ENCODE measurements around the gene PHGDH. TPM values are rescaled to one million over a fixed set of nuclear protein-coding genes. Genes with fewer than 3 reads are reported as not detected.

Gene PHGDH
- total and polyA plus RNA-seq, 8 donors, result 2.3 to 45.8 (median 25.6) TPM

- 50 to 68% (median 60%) methylated on average over 4 of the region's 4 CpGs for WGBS, 5 donors
- intact Hi-C loops (cut with DNase I; ENCODE audit: low total_unique reads), result no loop called here
- no peaks in the 10 kb centered on the region for H3K9me3 ChIP-seq
- peaks cover 0 to 78% (median 6%) of the 10 kb centered on the region in 4 donors for H3K36me3 ChIP-seq
- H3K4me1 ChIP-seq, result peaks cover 0 to 8% (median 0%) of the 10 kb centered on the region in 4 donors
- TF ChIP-seq POLR2AphosphoS5 (IDR thresholded peaks at IDR 0.05) (no peak), EP300 (IDR thresholded peaks at IDR 0.05) (no peak), CTCF (IDR thresholded peaks at IDR 0.05) (no peak), POLR2A (IDR thresholded peaks at IDR 0.05) (no peak)
- DNase-seq, result no peak
- peaks cover 0 to 3% (median 0%) of the 10 kb centered on the region in 3 donors for H3K27me3 ChIP-seq
- no peak overlapping the region for H3K27ac ChIP-seq
- no peak overlapping the region for H3K4me3 ChIP-seq
Measured at GRCh38 chr1:119752592-119752991, 40.9 kb downstream of the PHGDH start.

GRCh38 chr1:119758584-119758983 lies 46.9 kb downstream of the PHGDH start:
- Histone ChIP-seq H3K27ac (no peak overlapping the region), H3K9me3 (no peaks in the 10 kb centered on the region), H3K36me3 (peaks cover 0 to 70% (median 8%) of the 10 kb centered on the region in 4 donors), H3K27me3 (peaks cover 0 to 3% (median 0%) of the 10 kb centered on the region in 3 donors), H3K4me3 (no peak overlapping the region), H3K4me1 (peaks cover 0 to under 1% (median 0%) of the 10 kb centered on the region in 4 donors)
- 48 to 68% (median 57%) methylated on average over 3 of the region's 3 CpGs for WGBS, 5 donors
- DNase-seq, result no peak
- TF ChIP-seq POLR2AphosphoS5 (IDR thresholded peaks at IDR 0.05) (no peak), EP300 (IDR thresholded peaks at IDR 0.05) (no peak), CTCF (IDR thresholded peaks at IDR 0.05) (no peak), POLR2A (IDR thresholded peaks at IDR 0.05) (no peak)
- intact Hi-C loops (cut with DNase I; ENCODE audit: low total_unique reads), result no loop called here

GRCh38 chr1:119762409-119762808 lies 50.7 kb downstream of the PHGDH start:
- WGBS, 5 donors, result 82 to 96% (median 89%) methylated on average over 1 of the region's 1 CpG
- H3K4me3 ChIP-seq, result no peak overlapping the region
- H3K4me1 ChIP-seq, result peaks cover 7 to 21% (median 13%) of the 10 kb centered on the region in 4 donors
- TF ChIP-seq POLR2AphosphoS5 (IDR thresholded peaks at IDR 0.05) (no peak), CTCF (IDR thresholded peaks at IDR 0.05) (no peak), EP300 (IDR thresholded peaks at IDR 0.05) (no peak), POLR2A (IDR thresholded peaks at IDR 0.05) (no peak)
- H3K36me3 ChIP-seq, result peaks cover 0 to 45% (median 4%) of the 10 kb centered on the region in 4 donors
- DNase-seq, result no peak
- H3K27ac ChIP-seq, result no peak overlapping the region
- H3K9me3 ChIP-seq, result no peaks in the 10 kb centered on the region
- no peaks in the 10 kb centered on the region for H3K27me3 ChIP-seq
- intact Hi-C loops (cut with DNase I; ENCODE audit: low total_unique reads), result no loop called here

- intact Hi-C loops (cut with DNase I; ENCODE audit: low total_unique reads), result no loop called here
- H3K9me3 ChIP-seq, result no peaks in the 10 kb centered on the region
- peaks cover 0 to 40% (median 4%) of the 10 kb centered on the region in 4 donors for H3K36me3 ChIP-seq
- no peaks in the 10 kb centered on the region for H3K27me3 ChIP-seq
- no peak for DNase-seq
- TF ChIP-seq CTCF (IDR thresholded peaks at IDR 0.05), result no peak
- no peak for TF ChIP-seq POLR2AphosphoS5 (IDR thresholded peaks at IDR 0.05)
- H3K4me3 ChIP-seq, result no peak overlapping the region
- H3K4me1 ChIP-seq, result peaks cover 7 to 24% (median 15%) of the 10 kb centered on the region in 4 donors
- no peak overlapping the region for H3K27ac ChIP-seq
- WGBS, 5 donors, result 33 to 66% (median 52%) methylated on average over 1 of the region's 1 CpG
Measured at GRCh38 chr1:119762953-119763352, 51.2 kb downstream of the PHGDH start.
